SU-DHL-6 (cell line): ENCODE results near the gene LRRC18.

ENCODE experiments used
- H2AFZ ChIP-seq: fragments of 200-600 bp; sonication (generic); 2 replicates; pipeline ENCODE4 v1.6.1; 2014; ENCODE audit warnings: low read depth, mild to moderate bottlenecking, moderate library complexity, mixed read lengths, antibody characterized with exemption, low read length; ENCODE audit not compliant: severe bottlenecking
- H3F3A ChIP-seq: fragments of 200-600 bp; shearing (Covaris generic); 2 replicates; pipeline ENCODE4 v1.6.0; 2016; ENCODE audit warnings: antibody characterized with exemption, mild to moderate bottlenecking; ENCODE audit not compliant: insufficient read depth
- H3K27ac ChIP-seq: fragments of 200-600 bp; sonication (generic); 2 replicates; pipeline ENCODE4 v1.5.1; 2016; ENCODE audit warnings: low read depth, mild to moderate bottlenecking, low read length, moderate library complexity, mixed read lengths
- H3K27me3 ChIP-seq: fragments of 200-600 bp; sonication (generic), shearing (Covaris generic); 2 replicates; pipeline ENCODE4 v1.6.0; 2014; ENCODE audit warnings: mild to moderate bottlenecking, low read length
- H3K36me3 ChIP-seq: fragments of 200-600 bp; sonication (generic); 2 replicates; pipeline ENCODE4 v1.6.1; 2014; ENCODE audit warnings: mild to moderate bottlenecking, low read length, mixed read lengths
- H3K4me2 ChIP-seq: fragments of 300-600, 200-600 bp; shearing (Covaris generic), sonication (generic); 2 replicates; pipeline ENCODE4 v1.6.0; 2014; ENCODE audit warnings: low read length, low read depth, mild to moderate bottlenecking; ENCODE audit not compliant: poor library complexity, severe bottlenecking
- H3K4me3 ChIP-seq: fragments of 200-600 bp; sonication (generic); 2 replicates; pipeline ENCODE4 v1.5.1; 2014; ENCODE audit warnings: antibody characterized with exemption, low read length, mild to moderate bottlenecking, mixed read lengths; ENCODE audit not compliant: insufficient read depth, poor library complexity, severe bottlenecking
- H3K79me2 ChIP-seq: fragments of 200-600 bp; sonication (generic); 2 replicates; pipeline ENCODE4 v1.6.1; 2014; ENCODE audit warnings: mild to moderate bottlenecking, low read length, moderate library complexity; ENCODE audit not compliant: insufficient read depth
- H3K9ac ChIP-seq: fragments of 200-600 bp; sonication (generic); 2 replicates; pipeline ENCODE4 v1.7.0; 2014; ENCODE audit warnings: mild to moderate bottlenecking, low read length
- H3K9me2 ChIP-seq: fragments of 200-600 bp; sonication (generic); replicated peaks from 2 replicates; pipeline ENCODE4 v1.6.1; 2014; ENCODE audit warnings: low read length; ENCODE audit not compliant: insufficient read depth
- H3K9me3 ChIP-seq: fragments of 200-600 bp; sonication (generic); 2 replicates; pipeline ENCODE4 v1.6.1; 2014; ENCODE audit warnings: low read length, mixed read lengths; ENCODE audit not compliant: insufficient read depth
- H4K20me1 ChIP-seq: fragments of 200-600 bp; sonication (generic); 2 replicates; pipeline ENCODE4 v1.6.1; 2014; ENCODE audit warnings: low read depth, mild to moderate bottlenecking, antibody characterized with exemption, low read length, moderate library complexity, mixed read lengths
- EZH2phosphoT487 ChIP-seq: fragments of 200-600 bp; sonication (generic), shearing (Covaris generic); conservative IDR thresholded peaks from 2 replicates; pipeline ENCODE4 v1.6.1; 2018; ENCODE audit warnings: mild to moderate bottlenecking, antibody characterized with exemption, low read length, moderate library complexity, mixed read lengths
- TF ChIP-seq, protein P1 (sequence below): fragments of 200-600 bp; sonication (generic); IDR thresholded peaks from one replicate; pipeline ENCODE4 v1.5.1; 2017; ENCODE audit warnings: antibody characterized with exemption, mild to moderate bottlenecking, low read length, moderate library complexity; ENCODE audit not compliant: insufficient read depth, poor library complexity, severe bottlenecking

The LRRC18 gene

DNA sequence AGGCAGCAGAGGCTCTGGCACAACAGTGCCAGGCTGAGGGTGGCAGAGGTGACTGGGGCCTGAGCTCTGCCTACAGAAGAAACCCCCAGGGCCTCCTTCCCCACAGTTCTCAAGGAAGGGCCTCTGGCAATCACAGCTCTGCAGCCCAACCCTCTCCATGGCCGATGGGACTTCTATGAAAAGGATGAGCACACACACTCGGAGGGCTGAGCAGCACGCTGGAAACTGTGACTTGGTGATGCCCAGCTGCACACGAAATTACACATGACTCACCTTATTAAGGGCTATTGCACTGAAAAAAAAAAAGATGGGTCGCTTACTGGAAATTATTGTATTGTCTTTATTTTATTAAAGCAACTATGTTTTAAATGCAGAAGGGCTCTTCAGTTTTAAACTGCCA, 42.9 kb upstream of the LRRC18 start:
- Histone ChIP-seq H3K4me3 (no peak overlapping the region), H3K36me3 (no peaks in the 10 kb centered on the region), H2AFZ (no peak overlapping the region), H3F3A (no peaks in the 10 kb centered on the region), H3K9me2 (no peaks in the 10 kb centered on the region), H3K79me2 (no peaks in the 10 kb centered on the region), H3K4me2 (no peak overlapping the region), H3K9ac (no peak overlapping the region), H3K27ac (no peak overlapping the region), H3K27me3 (no peaks in the 10 kb centered on the region), H4K20me1 (no peaks in the 10 kb centered on the region), H3K9me3 (no peaks in the 10 kb centered on the region)
- TF ChIP-seq, protein P1, sequence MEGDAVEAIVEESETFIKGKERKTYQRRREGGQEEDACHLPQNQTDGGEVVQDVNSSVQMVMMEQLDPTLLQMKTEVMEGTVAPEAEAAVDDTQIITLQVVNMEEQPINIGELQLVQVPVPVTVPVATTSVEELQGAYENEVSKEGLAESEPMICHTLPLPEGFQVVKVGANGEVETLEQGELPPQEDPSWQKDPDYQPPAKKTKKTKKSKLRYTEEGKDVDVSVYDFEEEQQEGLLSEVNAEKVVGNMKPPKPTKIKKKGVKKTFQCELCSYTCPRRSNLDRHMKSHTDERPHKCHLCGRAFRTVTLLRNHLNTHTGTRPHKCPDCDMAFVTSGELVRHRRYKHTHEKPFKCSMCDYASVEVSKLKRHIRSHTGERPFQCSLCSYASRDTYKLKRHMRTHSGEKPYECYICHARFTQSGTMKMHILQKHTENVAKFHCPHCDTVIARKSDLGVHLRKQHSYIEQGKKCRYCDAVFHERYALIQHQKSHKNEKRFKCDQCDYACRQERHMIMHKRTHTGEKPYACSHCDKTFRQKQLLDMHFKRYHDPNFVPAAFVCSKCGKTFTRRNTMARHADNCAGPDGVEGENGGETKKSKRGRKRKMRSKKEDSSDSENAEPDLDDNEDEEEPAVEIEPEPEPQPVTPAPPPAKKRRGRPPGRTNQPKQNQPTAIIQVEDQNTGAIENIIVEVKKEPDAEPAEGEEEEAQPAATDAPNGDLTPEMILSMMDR, result no peak
- TF ChIP-seq EZH2phosphoT487, result no peak

DNA sequence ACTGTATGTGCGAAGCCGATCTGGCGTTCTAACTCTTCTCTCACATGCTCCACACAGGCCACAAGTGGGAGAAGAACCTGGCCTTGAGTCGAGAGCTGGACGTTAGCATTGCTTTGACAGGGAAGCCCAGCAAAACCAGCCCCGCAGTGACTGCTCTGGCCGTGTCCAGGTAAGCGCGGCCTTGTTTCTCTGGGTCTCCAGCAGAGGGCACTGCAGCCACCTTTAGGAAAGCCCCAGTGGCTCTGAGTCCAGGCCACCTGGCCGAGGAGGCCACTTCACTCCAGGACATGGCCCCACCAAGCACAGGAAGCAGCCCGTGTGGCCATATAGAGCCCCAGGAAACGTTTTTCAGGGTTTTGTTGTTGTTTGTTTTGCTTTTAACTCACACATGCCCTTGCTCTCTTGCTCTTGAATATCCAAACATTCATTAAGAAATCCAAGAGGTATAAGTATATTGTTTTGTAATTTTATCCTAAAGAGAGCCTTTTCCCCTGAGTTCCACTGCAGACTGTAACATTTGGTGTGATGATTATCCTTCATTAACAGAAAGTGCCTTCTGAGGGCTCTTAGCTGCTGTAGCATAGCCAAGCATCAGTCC, 41.8 kb upstream of the LRRC18 start:
- Histone ChIP-seq H3K4me3 (no peak overlapping the region), H3K27me3 (no peaks in the 10 kb centered on the region), H4K20me1 (no peaks in the 10 kb centered on the region), H3K9me3 (no peaks in the 10 kb centered on the region), H3K9me2 (no peaks in the 10 kb centered on the region), H3K27ac (no peak overlapping the region), H2AFZ (no peak overlapping the region), H3F3A (no peaks in the 10 kb centered on the region), H3K36me3 (no peaks in the 10 kb centered on the region), H3K79me2 (no peaks in the 10 kb centered on the region), H3K9ac (no peak overlapping the region), H3K4me2 (no peak overlapping the region)
- TF ChIP-seq EZH2phosphoT487, result no peak
- TF ChIP-seq, protein P1, result peak; percentile 81

DNA sequence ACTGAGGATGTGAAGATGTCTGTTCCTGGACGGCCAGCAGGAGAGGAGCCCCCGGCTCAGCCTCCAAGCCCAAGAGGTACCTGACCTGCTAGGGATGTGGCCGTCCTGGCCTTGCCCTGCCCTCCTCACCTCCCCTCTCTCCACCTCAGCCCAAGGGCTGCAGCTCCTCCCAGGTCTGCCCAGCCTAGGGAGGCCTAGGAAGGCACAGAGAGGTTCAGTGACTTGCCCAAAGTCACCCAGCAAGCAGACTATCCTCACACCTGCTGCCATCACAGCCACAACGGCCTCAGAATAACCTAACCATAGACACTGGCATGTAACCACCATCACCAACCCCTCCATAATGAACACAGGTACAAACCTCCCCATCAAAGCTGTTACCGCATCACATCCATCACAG, 38.7 kb upstream of the LRRC18 start:
- H3K4me2 ChIP-seq, result no peak overlapping the region

More for the DNA sequence above, 38.7 kb upstream of the LRRC18 start:
- no peaks in the 10 kb centered on the region for H4K20me1 ChIP-seq
- no peak overlapping the region for H3K27ac ChIP-seq
- no peaks in the 10 kb centered on the region for H3K27me3 ChIP-seq
- H3K79me2 ChIP-seq, result no peaks in the 10 kb centered on the region
- no peak overlapping the region for H2AFZ ChIP-seq
- no peak overlapping the region for H3K9ac ChIP-seq
- H3F3A ChIP-seq, result no peaks in the 10 kb centered on the region
- no peaks in the 10 kb centered on the region for H3K36me3 ChIP-seq
- no peak for TF ChIP-seq EZH2phosphoT487
- TF ChIP-seq, protein P1, result no peak
- no peaks in the 10 kb centered on the region for H3K9me3 ChIP-seq
- no peaks in the 10 kb centered on the region for H3K9me2 ChIP-seq
- H3K4me3 ChIP-seq, result no peak overlapping the region
